ENCODE data around the gene KANSL2.
"Not testable (repeated sequence)": the region's sequence is repeated elsewhere in the genome, so short reads cannot be mapped to it uniquely, and the experiment has no call there.

The KANSL2 gene

DNA sequence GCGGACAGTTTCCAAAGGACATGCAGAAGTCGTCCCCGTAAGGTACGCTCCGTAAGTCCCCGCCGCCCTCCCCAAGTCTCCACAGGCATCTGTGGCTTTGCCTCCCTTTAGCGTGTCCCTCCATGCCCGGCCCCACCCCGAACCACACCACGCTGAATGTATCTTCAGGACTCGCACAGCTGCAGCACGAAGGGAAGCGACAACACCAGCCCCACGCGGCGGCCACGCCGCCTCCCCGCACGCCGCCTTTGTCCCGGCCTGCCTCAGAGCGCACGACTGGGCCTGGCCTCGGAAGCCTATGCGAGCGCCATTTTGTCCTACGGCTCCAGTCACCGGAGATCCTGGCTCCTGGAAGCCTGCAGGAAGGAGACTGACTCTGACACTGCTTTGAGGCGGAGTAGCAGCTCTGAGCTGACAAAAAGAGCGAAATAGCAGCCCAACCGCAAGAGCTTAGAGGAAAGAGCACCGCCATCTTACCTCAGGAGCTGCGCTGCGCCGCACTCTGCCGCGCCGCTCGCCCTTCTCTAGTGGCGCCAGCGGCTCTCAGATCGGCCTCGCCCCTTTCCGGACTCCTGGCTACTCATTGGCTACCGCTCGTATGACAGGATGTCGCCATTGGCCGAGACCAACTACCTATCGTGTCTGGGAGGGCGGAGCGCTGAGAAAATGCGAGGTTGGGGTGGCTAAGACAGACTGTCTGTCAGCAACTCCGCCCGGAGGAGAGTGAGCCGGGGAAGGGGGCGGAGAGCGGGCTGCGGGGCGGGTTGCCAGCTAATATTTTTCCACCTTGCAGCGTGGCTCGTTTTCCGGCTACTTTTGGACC lies at the start of gene KANSL2:
Gene KANSL2, minus strand, starts transcription at position 529 of the 823 bp plus-strand sequence. CDS start 606 bp downstream, outside the sequence.
- Mint-ChIP-seq H3K36me3 (peaks cover 11 to 23% of the 10 kb centered on the region in 2 donors), H3K27ac (peak within 1 kb of the TSS; percentile 98), H3K27me3 (no peaks in the 10 kb centered on the region), H3K4me1 (peaks cover 28 to 53% of the 10 kb centered on the region in 2 donors), H3K9me3 (no peaks in the 10 kb centered on the region), H3K4me3 (peak within 1 kb of the TSS; percentile 93 to 95)
- ATAC-seq (replicated peaks) (peak; percentile 98 to 99), DNase-seq (peak; percentile 97)

DNA sequence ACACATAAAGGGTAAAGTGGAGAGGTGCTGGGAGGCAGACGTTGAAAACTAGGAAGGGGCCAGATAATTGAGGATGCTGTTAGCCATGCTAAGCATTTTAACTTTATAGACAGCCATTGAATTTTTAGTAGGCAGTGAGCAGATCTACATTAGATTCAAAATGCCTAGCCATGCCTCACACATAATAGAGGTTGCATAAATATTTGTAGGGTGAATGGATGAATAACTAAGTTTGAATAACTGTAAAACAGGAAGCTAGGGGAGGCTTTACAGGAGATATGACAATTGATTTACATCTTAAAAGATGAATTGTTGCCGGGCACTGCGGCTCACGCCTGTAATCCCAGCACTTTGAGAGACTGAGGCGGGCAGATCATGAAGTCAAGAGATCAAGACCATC lies 46.8 kb upstream of the KANSL2 start:
- Mint-ChIP-seq H3K36me3 (no peaks in the 10 kb centered on the region), H3K4me1 (no peaks in the 10 kb centered on the region), H3K27ac (no peak overlapping the region), H3K4me3 (no peak overlapping the region), H3K27me3 (peaks cover 12 to 13% of the 10 kb centered on the region in 2 donors), H3K9me3 (no peaks in the 10 kb centered on the region)
- no peak for DNase-seq
- no peak for ATAC-seq (replicated peaks)

GRCh38 chr12:48720737-48721136 lies 38.7 kb upstream of the KANSL2 start:
- not testable (repeated sequence) for H3K4me3 Mint-ChIP-seq; H3K27ac Mint-ChIP-seq; ATAC-seq (replicated peaks); DNase-seq
- Mint-ChIP-seq H3K9me3 (peaks cover 18 to 19% of the 10 kb centered on the region in 2 donors), H3K4me1 (peaks cover 4 to 16% of the 10 kb centered on the region in 2 donors), H3K27me3 (peaks cover 3 to 16% of the 10 kb centered on the region in 2 donors), H3K36me3 (peaks cover 21 to 23% of the 10 kb centered on the region in 2 donors)

DNA sequence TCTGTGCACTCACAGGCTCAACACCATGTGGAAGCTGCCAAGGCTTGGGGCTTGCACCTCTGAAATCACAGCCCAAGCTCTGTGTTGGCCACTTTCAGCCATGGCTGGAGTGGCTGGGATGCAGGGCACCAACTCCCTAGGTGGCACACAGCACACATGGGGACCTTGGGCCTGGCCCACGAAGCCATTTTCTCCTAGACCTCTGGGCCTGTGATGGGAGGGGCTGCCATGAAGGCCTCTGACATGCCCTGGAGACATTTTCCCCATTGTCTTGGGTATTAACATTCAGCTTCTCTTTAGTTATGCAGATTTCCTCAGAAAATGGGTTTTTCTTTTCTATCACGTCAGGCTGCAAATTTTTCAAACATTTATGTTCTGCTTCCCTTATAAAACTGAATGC lies 38.1 kb upstream of the KANSL2 start:
- Mint-ChIP-seq H3K4me1 (peaks cover 4 to 18% of the 10 kb centered on the region in 2 donors), H3K27me3 (peaks cover 0 to 14% of the 10 kb centered on the region in 2 donors), H3K9me3 (peaks cover 18 to 19% of the 10 kb centered on the region in 2 donors), H3K36me3 (peaks cover 21 to 23% of the 10 kb centered on the region in 2 donors)
- ATAC-seq (replicated peaks); H3K4me3 Mint-ChIP-seq; DNase-seq; H3K27ac Mint-ChIP-seq: not testable (repeated sequence)

- not testable (repeated sequence) for H3K4me3 Mint-ChIP-seq; DNase-seq; ATAC-seq (replicated peaks); H3K27ac Mint-ChIP-seq
- peaks cover 9 to 25% of the 10 kb centered on the region in 2 donors for H3K4me1 Mint-ChIP-seq
- peaks cover 0 to 14% of the 10 kb centered on the region in 2 donors for H3K27me3 Mint-ChIP-seq
- H3K9me3 Mint-ChIP-seq, result peaks cover 18 to 19% of the 10 kb centered on the region in 2 donors
- H3K36me3 Mint-ChIP-seq, result peaks cover 26 to 28% of the 10 kb centered on the region in 2 donors
These were observed 37.0 kb upstream of the KANSL2 start for GRCh38 chr12:48719002-48719401.

DNA sequence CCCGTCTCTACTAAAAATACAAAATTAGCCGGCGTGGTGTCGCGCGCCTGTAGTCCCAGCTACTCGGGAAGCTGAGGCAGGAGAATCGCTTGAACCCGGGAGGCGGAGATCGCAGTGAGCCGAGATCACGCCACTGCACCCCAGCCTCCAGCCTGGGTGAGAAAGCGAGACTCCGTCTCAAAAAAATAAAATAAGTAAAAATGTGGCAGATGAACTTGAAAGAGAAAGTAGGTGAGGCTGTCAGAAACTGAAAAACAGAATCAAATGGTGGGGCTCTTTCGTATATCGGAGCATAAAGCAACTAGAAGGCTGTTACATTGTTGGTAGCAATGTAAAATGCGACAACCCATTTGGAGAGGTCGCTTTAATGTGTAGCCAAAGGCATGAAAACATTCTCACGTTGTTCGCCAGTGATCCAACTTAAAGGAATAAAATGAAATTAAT lies 35.2 kb upstream of the KANSL2 start:
- ATAC-seq (replicated peaks) (no peak), DNase-seq (no peak)
- peaks cover 15 to 35% of the 10 kb centered on the region in 2 donors for H3K4me1 Mint-ChIP-seq
- H3K27me3 Mint-ChIP-seq, result peaks cover 0 to 7% of the 10 kb centered on the region in 2 donors
- peak overlapping the region; percentile 99 for H3K27ac Mint-ChIP-seq
- H3K4me3 Mint-ChIP-seq, result peak overlapping the region; percentile 85 to 90
- peaks cover 18 to 19% of the 10 kb centered on the region in 2 donors for H3K9me3 Mint-ChIP-seq
- H3K36me3 Mint-ChIP-seq, result peaks cover 36 to 37% of the 10 kb centered on the region in 2 donors

DNA sequence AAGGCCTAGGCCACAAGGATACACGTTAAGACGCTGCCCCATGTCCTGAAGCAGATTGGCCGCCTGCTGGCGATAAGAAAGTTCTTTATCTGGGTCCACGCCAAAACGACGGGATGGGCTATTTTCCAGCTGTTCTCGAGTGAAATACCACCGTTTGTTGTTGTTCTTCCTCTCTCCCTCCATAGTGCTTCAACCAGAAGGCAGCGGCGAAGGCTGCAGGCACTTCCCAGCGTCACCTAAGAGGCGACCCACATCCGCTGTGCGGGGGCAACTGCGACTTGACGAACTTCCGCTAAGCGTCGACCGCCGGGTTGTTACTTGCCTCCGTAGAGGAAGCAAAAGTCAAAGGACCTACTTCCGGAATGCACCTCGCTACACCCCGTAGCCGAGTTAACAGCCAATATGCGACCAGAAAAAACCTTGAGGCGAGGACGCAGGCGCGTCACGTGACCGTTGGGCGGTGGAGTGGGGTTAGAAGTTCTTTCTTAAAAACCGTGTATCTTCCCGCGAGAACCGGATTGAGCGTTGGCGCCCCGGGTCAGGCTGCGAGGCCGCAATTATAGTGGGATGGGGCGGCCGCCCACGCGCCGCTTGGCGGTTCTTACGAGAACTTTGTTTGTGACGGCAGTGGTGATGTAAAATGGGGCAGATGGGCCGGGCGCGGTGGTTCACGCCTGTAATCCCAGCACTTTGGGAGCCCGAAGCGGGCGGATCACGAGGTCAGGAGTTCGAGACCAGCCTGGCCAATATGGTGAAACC lies 34.6 kb upstream of the KANSL2 start, which contains the start of gene CCNT1:
Gene CCNT1, minus strand, starts transcription at position 215 of the 759 bp plus-strand sequence. Its CDS starts 32 bp downstream, at position 183.
- Mint-ChIP-seq H3K36me3 (peaks cover 37 to 39% of the 10 kb centered on the region in 2 donors), H3K4me1 (peaks cover 15 to 35% of the 10 kb centered on the region in 2 donors), H3K27me3 (peaks cover 0 to 7% of the 10 kb centered on the region in 2 donors), H3K9me3 (peaks cover 18 to 19% of the 10 kb centered on the region in 2 donors), H3K27ac (peak within 1 kb of the TSS; percentile 99), H3K4me3 (peak within 1 kb of the TSS; percentile 85 to 90)
- peak; percentile 99 for DNase-seq
- ATAC-seq (replicated peaks), result peak; percentile 97

- Mint-ChIP-seq H3K27me3 (peaks cover 0 to 7% of the 10 kb centered on the region in 2 donors), H3K4me1 (peaks cover 15 to 35% of the 10 kb centered on the region in 2 donors), H3K36me3 (peaks cover 39 to 42% of the 10 kb centered on the region in 2 donors), H3K9me3 (peaks cover 17 to 19% of the 10 kb centered on the region in 2 donors), H3K27ac (peak overlapping the region; percentile 99), H3K4me3 (peak overlapping the region; percentile 85 to 90)
- ATAC-seq (replicated peaks) (peak in 1 of 2 donors; percentile 25), DNase-seq (no peak)
These were observed 34.1 kb upstream of the KANSL2 start for GRCh38 chr12:48716168-48716492.

- Mint-ChIP-seq H3K4me1 (peaks cover 16 to 52% of the 10 kb centered on the region in 2 donors), H3K4me3 (no peak overlapping the region), H3K9me3 (no peaks in the 10 kb centered on the region), H3K36me3 (peaks cover 25 to 26% of the 10 kb centered on the region in 2 donors), H3K27me3 (no peaks in the 10 kb centered on the region), H3K27ac (no peak overlapping the region)
- no peak for ATAC-seq (replicated peaks)
- no peak for DNase-seq
These were observed 30.2 kb upstream of the KANSL2 start for GRCh38 chr12:48712209-48712608.

DNA sequence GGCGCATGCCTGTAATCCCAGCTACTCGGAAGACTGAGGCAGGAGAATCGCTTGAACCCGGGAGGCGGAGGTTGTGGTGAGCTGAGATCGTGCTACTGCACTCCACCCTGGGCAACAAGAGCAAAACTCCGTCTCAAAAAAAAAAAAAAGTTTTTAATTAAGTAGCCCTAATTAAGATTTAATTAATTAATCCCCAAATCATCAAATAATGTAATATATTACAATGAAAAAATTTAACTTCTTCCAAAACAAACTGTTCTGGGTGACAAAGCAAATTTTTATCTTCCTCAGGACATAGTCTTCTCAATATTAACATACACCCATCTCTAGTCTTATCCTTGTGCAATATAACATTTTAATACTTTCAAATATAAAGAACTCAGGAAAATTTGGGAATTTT lies 16.8 kb upstream of the KANSL2 start:
- not testable (repeated sequence) for H3K27me3 Mint-ChIP-seq; DNase-seq; H3K4me3 Mint-ChIP-seq; H3K4me1 Mint-ChIP-seq; H3K27ac Mint-ChIP-seq; H3K9me3 Mint-ChIP-seq; ATAC-seq (replicated peaks)
- peaks cover 23 to 29% of the 10 kb centered on the region in 2 donors for H3K36me3 Mint-ChIP-seq

- no peak for DNase-seq
- H3K4me1 Mint-ChIP-seq, result peaks cover 0 to 6% of the 10 kb centered on the region in 2 donors
- ATAC-seq (replicated peaks), result no peak
- H3K4me3 Mint-ChIP-seq, result no peak overlapping the region
- H3K36me3 Mint-ChIP-seq, result peaks cover 31 to 38% of the 10 kb centered on the region in 2 donors
- no peaks in the 10 kb centered on the region for H3K27me3 Mint-ChIP-seq
- no peak overlapping the region for H3K27ac Mint-ChIP-seq
- H3K9me3 Mint-ChIP-seq, result no peaks in the 10 kb centered on the region
These were observed 14.6 kb upstream of the KANSL2 start for GRCh38 chr12:48696626-48697025.

DNA sequence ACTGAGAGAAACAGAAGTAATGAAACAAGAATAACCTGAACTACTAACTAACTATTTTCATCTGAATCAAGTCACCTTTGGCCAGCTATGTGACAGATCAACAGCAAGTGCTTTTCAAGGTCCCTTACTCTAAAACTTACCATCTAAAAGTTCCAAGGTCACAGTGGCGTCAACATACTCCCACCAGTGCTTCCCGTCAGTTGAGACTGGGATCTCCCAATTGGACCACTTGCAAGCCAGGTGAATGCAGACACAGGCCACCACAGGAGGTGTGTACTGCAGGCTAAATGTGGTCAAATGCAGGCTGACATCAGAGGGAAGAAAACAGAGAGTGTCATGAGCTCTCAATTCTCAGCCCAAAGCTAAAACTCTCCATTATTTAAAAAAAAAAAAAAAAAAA lies 13.8 kb upstream of the KANSL2 start:
- peaks cover 31 to 45% of the 10 kb centered on the region in 2 donors for H3K36me3 Mint-ChIP-seq
- H3K27me3 Mint-ChIP-seq, result no peaks in the 10 kb centered on the region
- no peak for DNase-seq
- no peak overlapping the region for H3K4me3 Mint-ChIP-seq
- peaks cover 0 to 6% of the 10 kb centered on the region in 2 donors for H3K4me1 Mint-ChIP-seq
- ATAC-seq (replicated peaks), result no peak
- peak overlapping the region; percentile 37 for H3K27ac Mint-ChIP-seq
- H3K9me3 Mint-ChIP-seq, result no peaks in the 10 kb centered on the region

DNA sequence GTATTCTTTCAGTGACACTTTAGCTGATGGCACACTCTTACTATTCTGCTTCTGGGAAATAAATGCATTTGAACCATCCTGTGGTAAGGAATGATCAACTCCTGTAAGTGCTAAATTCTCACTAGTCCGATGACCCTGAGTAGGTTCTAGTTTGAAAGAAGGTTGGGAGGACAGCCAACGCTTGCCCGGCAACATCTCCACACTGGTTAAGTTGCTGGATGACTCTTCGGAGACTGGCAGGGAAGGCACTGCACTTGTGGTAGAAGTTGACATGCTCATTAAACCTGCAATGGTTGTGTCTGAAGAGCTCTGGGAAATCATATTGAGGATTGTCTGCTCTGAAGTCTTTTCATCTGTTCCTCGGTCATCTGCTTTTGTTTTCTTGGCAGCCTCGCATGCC lies 12.0 kb upstream of the KANSL2 start:
- H3K27ac Mint-ChIP-seq, result peak overlapping the region; percentile 54
- no peak overlapping the region for H3K4me3 Mint-ChIP-seq
- no peak for ATAC-seq (replicated peaks)
- H3K36me3 Mint-ChIP-seq, result peaks cover 25 to 40% of the 10 kb centered on the region in 2 donors
- H3K4me1 Mint-ChIP-seq, result peaks cover 0 to 6% of the 10 kb centered on the region in 2 donors
- H3K9me3 Mint-ChIP-seq, result no peaks in the 10 kb centered on the region
- H3K27me3 Mint-ChIP-seq, result no peaks in the 10 kb centered on the region
- DNase-seq, result no peak

DNA sequence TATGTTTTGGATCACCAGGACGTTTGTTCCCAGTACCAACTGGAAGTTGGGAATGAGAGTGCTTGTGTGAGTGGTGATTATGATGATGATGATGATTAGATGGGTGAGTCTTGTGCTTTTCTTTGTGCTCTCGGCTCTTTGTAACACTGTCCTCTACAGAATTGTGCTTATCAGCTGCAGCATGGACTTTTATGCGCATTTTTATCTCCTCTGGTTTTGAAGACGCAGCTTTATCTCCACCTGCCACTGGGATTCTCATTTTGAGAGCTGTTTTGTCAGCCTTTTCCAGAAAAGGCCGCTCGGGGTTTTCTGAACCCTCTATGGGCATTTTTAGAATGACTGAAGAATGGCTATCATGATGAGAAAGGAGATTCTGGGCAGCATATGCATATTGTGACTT lies 11.5 kb upstream of the KANSL2 start:
- no peak for ATAC-seq (replicated peaks)
- Mint-ChIP-seq H3K27me3 (no peaks in the 10 kb centered on the region), H3K4me1 (peaks cover 0 to 6% of the 10 kb centered on the region in 2 donors), H3K27ac (no peak overlapping the region), H3K9me3 (no peaks in the 10 kb centered on the region), H3K4me3 (no peak overlapping the region), H3K36me3 (peaks cover 24 to 43% of the 10 kb centered on the region in 2 donors)
- no peak for DNase-seq
